ENCODE measurements around the gene CCNK.

Gene CCNK

GRCh38 chr14:99517643-99518381, 36.6 kb downstream of the CCNK start:
- no peak for TF ChIP-seq Cebpa-rat (IDR thresholded peaks at IDR 0.05)
- peaks cover 65% of the 10 kb centered on the region for H3K36me3 ChIP-seq
- no peak overlapping the region for H3K4me3 ChIP-seq
- H3K27ac ChIP-seq, result peak overlapping the region; percentile 53
- H3K9ac ChIP-seq, result 0 out of 2 replicates have a peak overlapping the region, but pooled peaks have one; percentile 38
- H3K4me1 ChIP-seq, result peaks cover 39% of the 10 kb centered on the region
- peaks cover 100% of the 10 kb centered on the region for H4K20me1 ChIP-seq
- peak overlapping the region; percentile 66 for H3K4me2 ChIP-seq
- H3K27me3 ChIP-seq, result no peaks in the 10 kb centered on the region
- no peaks in the 10 kb centered on the region for H3K9me3 ChIP-seq

- no peak for TF ChIP-seq Cebpa-rat (IDR thresholded peaks at IDR 0.05)
- peak overlapping the region; percentile 66 for H3K4me2 ChIP-seq
- peaks cover 98% of the 10 kb centered on the region for H4K20me1 ChIP-seq
- peaks cover 33% of the 10 kb centered on the region for H3K4me1 ChIP-seq
- H3K9me3 ChIP-seq, result no peaks in the 10 kb centered on the region
- no peak overlapping the region for H3K9ac ChIP-seq
- no peak overlapping the region for H3K4me3 ChIP-seq
- peaks cover 56% of the 10 kb centered on the region for H3K36me3 ChIP-seq
- H3K27ac ChIP-seq, result no peak overlapping the region
- H3K27me3 ChIP-seq, result no peaks in the 10 kb centered on the region
Observed at GRCh38 chr14:99518441-99519346, 37.5 kb downstream of the CCNK start.

DNA sequence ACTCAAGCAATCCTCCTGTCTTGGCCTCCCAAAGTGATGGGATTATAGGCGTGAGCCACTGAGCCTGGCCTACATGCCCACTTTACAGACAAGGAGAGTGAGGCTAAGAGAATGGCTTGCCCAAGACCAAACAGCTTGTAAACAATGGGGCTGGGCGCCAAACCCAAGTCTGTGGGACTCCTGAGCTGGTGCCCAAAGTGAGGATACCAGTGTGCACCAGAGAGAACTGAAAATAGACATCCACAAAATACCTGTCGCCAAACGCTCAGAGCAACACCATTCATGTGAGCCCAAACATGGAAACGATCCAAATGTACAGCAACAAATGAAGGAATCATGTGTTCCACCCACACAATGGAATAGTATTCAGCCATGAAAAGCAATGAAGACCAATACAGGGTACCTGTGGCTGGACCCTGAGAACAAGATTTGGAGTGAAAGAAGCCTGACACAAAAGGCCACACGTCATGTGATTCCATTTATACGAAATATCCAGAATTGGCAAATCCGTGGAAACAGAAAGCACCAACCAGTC, 38.2 kb downstream of the CCNK start:
- Histone ChIP-seq H3K4me2 (no peak overlapping the region), H4K20me1 (peaks cover 95% of the 10 kb centered on the region), H3K9ac (no peak overlapping the region), H3K9me3 (no peaks in the 10 kb centered on the region), H3K36me3 (peaks cover 49% of the 10 kb centered on the region), H3K27ac (no peak overlapping the region), H3K27me3 (no peaks in the 10 kb centered on the region), H3K4me1 (peaks cover 27% of the 10 kb centered on the region), H3K4me3 (no peak overlapping the region)
- no peak for TF ChIP-seq Cebpa-rat (IDR thresholded peaks at IDR 0.05)

DNA sequence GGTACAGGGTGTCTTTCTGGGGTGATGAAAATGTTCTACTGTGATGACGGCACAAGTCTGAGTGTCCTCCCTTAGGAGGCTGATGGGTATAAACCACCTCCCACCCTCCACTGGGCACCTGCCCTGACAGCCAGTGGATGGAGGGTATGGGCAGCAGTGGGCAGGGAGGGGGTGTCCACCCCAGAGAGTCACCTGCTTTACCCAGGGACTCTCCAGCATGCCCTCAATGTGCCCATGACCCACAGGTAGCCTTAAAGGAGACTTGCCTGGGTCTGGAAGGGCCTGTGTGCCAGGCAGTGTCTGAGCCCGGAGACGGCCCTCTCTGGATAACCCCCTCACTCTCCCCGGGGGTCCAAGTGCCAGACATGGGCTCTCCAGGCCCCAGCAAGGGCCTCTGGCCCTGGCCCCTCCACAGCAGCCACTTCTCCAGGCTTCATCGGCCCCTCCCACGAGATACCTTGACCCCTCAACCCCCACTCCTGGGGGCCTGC, 38.8 kb downstream of the CCNK start:
- Histone ChIP-seq H3K4me2 (no peak overlapping the region), H3K36me3 (peaks cover 44% of the 10 kb centered on the region), H3K9ac (no peak overlapping the region), H3K4me1 (peaks cover 27% of the 10 kb centered on the region), H3K27me3 (no peaks in the 10 kb centered on the region), H3K9me3 (no peaks in the 10 kb centered on the region), H4K20me1 (peaks cover 95% of the 10 kb centered on the region), H3K27ac (no peak overlapping the region), H3K4me3 (no peak overlapping the region)
- no peak for TF ChIP-seq Cebpa-rat (IDR thresholded peaks at IDR 0.05)

- H4K20me1 ChIP-seq, result peaks cover 95% of the 10 kb centered on the region
Observed at GRCh38 chr14:99520571-99521081, 39.4 kb downstream of the CCNK start.

GRCh38 chr14:99521176-99522024, 40.2 kb downstream of the CCNK start:
- no peak for TF ChIP-seq Cebpa-rat (IDR thresholded peaks at IDR 0.05)
- Histone ChIP-seq H3K4me1 (peaks cover 36% of the 10 kb centered on the region), H3K27me3 (no peaks in the 10 kb centered on the region), H3K9me3 (no peaks in the 10 kb centered on the region), H3K4me3 (no peak overlapping the region), H4K20me1 (peaks cover 95% of the 10 kb centered on the region), H3K36me3 (peaks cover 31% of the 10 kb centered on the region; the same call in 1 of the 2 replicates), H3K4me2 (no peak overlapping the region), H3K9ac (no peak overlapping the region), H3K27ac (no peak overlapping the region)

More at GRCh38 chr14:99520571-99521081, 39.4 kb downstream of the CCNK start:
- no peak overlapping the region for H3K4me2 ChIP-seq
- TF ChIP-seq Cebpa-rat (IDR thresholded peaks at IDR 0.05), result no peak
- no peaks in the 10 kb centered on the region for H3K9me3 ChIP-seq
- H3K27me3 ChIP-seq, result no peaks in the 10 kb centered on the region
- no peak overlapping the region for H3K4me3 ChIP-seq
- H3K36me3 ChIP-seq, result peaks cover 37% of the 10 kb centered on the region; the same call in 1 of the 2 replicates
- H3K27ac ChIP-seq, result no peak overlapping the region
- no peak overlapping the region for H3K9ac ChIP-seq
- H3K4me1 ChIP-seq, result peaks cover 32% of the 10 kb centered on the region

DNA sequence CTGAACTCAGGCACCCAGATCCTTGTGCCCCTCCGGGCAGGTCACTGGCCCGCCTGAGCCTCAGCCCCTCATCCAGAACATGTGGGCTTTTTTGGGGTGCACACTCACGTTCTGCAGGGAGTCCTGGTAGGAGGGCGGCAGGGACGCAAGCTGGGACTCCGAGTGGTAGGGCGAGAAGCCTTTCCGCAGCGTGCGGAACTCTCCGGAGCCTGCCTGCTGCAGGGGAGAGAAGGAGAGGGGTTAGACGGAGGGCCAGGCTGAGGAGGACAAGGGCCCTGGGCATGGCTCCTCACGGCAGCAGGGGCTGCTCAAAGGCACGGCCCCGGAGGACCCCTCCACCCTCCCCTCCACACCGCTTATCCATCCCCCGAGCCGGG, 40.8 kb downstream of the CCNK start:
- peaks cover 36% of the 10 kb centered on the region for H3K4me1 ChIP-seq
- no peak overlapping the region for H3K27ac ChIP-seq
- no peaks in the 10 kb centered on the region for H3K27me3 ChIP-seq
- H3K4me2 ChIP-seq, result no peak overlapping the region
- peaks cover 95% of the 10 kb centered on the region for H4K20me1 ChIP-seq
- H3K9me3 ChIP-seq, result no peaks in the 10 kb centered on the region
- H3K36me3 ChIP-seq, result peaks cover 25% of the 10 kb centered on the region; the same call in 1 of the 2 replicates
- H3K9ac ChIP-seq, result no peak overlapping the region; the same call in 1 of the 2 replicates
- H3K4me3 ChIP-seq, result no peak overlapping the region
- no peak for TF ChIP-seq Cebpa-rat (IDR thresholded peaks at IDR 0.05)

GRCh38 chr14:99522457-99522891, 41.3 kb downstream of the CCNK start:
- no peak overlapping the region for H3K4me2 ChIP-seq
- no peaks in the 10 kb centered on the region for H3K27me3 ChIP-seq
- H3K9me3 ChIP-seq, result no peaks in the 10 kb centered on the region
- H3K9ac ChIP-seq, result no peak overlapping the region; the same call in 1 of the 2 replicates
- H4K20me1 ChIP-seq, result peaks cover 95% of the 10 kb centered on the region
- no peak overlapping the region for H3K4me3 ChIP-seq
- H3K27ac ChIP-seq, result no peak overlapping the region
- peaks cover 25% of the 10 kb centered on the region; the same call in 1 of the 2 replicates for H3K36me3 ChIP-seq
- peaks cover 36% of the 10 kb centered on the region for H3K4me1 ChIP-seq
- TF ChIP-seq Cebpa-rat (IDR thresholded peaks at IDR 0.05), result no peak

Data from BLaER1 (cell line).